K562 (cell line): Measurements from ENCODE around the gene CASP2. TPM values are rescaled to one million over a fixed set of nuclear protein-coding genes. Genes with fewer than 3 reads are reported as not detected.

Experiments used
- ELF1 ChIP-seq: fragments of 200-800 bp; sonication (Bioruptor generic); IDR thresholded peaks from 2 replicates; pipeline ENCODE4 v1.6.1; 2016; ENCODE audit warnings: missing genetic modification characterization, missing compliant biosample characterization
- GABPA ChIP-seq: fragments of 200-800 bp; sonication (Bioruptor generic); conservative IDR thresholded peaks from 2 replicates; pipeline ENCODE4 v1.6.1; 2016; ENCODE audit warnings: low read depth, missing genetic modification characterization, missing compliant biosample characterization
- ID3 ChIP-seq, 2 experiments: fragments of 250-450 bp in 1 of 2; fragments of 450-650 bp in 1 of 2; sonication (Bioruptor Pico) in 1 of 2; IDR thresholded peaks; 2 replicates each; pipeline versions ENCODE4 v1.6.1 to v1.8.0; 2016 to 2021; ENCODE audit warnings: mild to moderate bottlenecking in 2 of 2, moderate library complexity in 2 of 2, missing compliant biosample characterization in 1 of 2, missing genetic modification characterization in 1 of 2
- JUN ChIP-seq, 2 experiments: sonication (generic) in 1 of 2; formaldehyde crosslinking in 1 of 2; IDR thresholded peaks; 2 replicates each; pipeline versions ENCODE4 v1.6.1 to v1.8.0; 2012 to 2022; ENCODE audit warnings: borderline replicate concordance in 2 of 2, mild to moderate bottlenecking in 2 of 2, improper control_type of control experiment in 1 of 2, low read depth in 1 of 2, low read length in 1 of 2, missing genetic modification reagents in 1 of 2
- JUND ChIP-seq, 2 experiments: IDR thresholded peaks; 2 replicates in 1 of 2; 3 replicates in 1 of 2; pipeline ENCODE4 v1.6.1; 2011; ENCODE audit warnings: borderline replicate concordance in 2 of 2, low read depth in 2 of 2, low read length in 2 of 2, improper control_type of control experiment in 1 of 2, missing biosample characterization in 1 of 2, missing genetic modification characterization in 1 of 2, missing genetic modification reagents in 1 of 2
- KDM5B ChIP-seq: fragments of 200-600 bp; sonication (generic); IDR thresholded peaks from 2 replicates; pipeline ENCODE4 v1.6.1; 2012; ENCODE audit warnings: low read depth, mild to moderate bottlenecking, moderate library complexity, low read length, control low read depth, inconsistent platforms; ENCODE audit not compliant: insufficient replicate concordance
- PHB ChIP-seq: fragments of 250-450 bp; sonication (Bioruptor Pico); IDR thresholded peaks from 2 replicates; pipeline ENCODE4 v1.5.0; 2021
- REST ChIP-seq, 2 experiments: fragments of 450-650 bp; formaldehyde crosslinking in 1 of 2; IDR thresholded peaks; 2 replicates each; pipeline versions ENCODE4 v1.4.0 to v1.6.1; 2014 to 2020; ENCODE audit warnings: mild to moderate bottlenecking in 2 of 2, borderline replicate concordance in 1 of 2, low read depth in 1 of 2
- SMAD4 ChIP-seq: fragments of 250-450 bp; sonication (Bioruptor Pico); conservative IDR thresholded peaks from 2 replicates; pipeline ENCODE4 v1.8.0; 2021; ENCODE audit warnings: inconsistent platforms, mild to moderate bottlenecking, moderate library complexity
- polyA plus RNA-seq, 8 experiments: library from polyadenylated mRNA; depleted of rRNA in 4 of 8; stranded (reverse) in 5 of 8; unstranded in 3 of 8; fragments of >200 nt; fragmentation: Nextera tagmentation in 2 of 8; fragmentation: Illumina TruSeq in 1 of 8; extraction: Ambion mirVana in 2 of 8; extraction: Trizol in 1 of 8; gene quantifications; 2 replicates each; pipeline versions ENCODE4 v1.2.1 to v1.2.3, GENCODE V29; 2011 to 2014; ENCODE audit warnings: inconsistent platforms in 1 of 8, missing spikeins in 1 of 8
- total RNA-seq, 7 experiments: library from RNA; depleted of rRNA in 6 of 7; stranded (reverse); fragments of >200 nt in 6 of 7; fragmentation: Illumina TruSeq in 2 of 7; extraction: Trizol in 2 of 7; gene quantifications; 2 replicates each; pipeline versions ENCODE4 v1.2.1 to v1.2.3, GENCODE V29; 2011 to 2021; ENCODE audit warnings: low replicate concordance in 1 of 7
- TF ChIP-seq, protein P1 (sequence below): sonication (generic); formaldehyde crosslinking; IDR thresholded peaks from 2 replicates; pipeline ENCODE4 v1.8.0; 2022; ENCODE audit warnings: mild to moderate bottlenecking, missing genetic modification reagents
- TF ChIP-seq, protein P2 (sequence below), 2 experiments: fragments of 450-650 bp in 1 of 2; IDR thresholded peaks; 2 replicates each; pipeline ENCODE4 v1.6.1; 2011 to 2017; ENCODE audit warnings: low read depth in 2 of 2, antibody characterized with exemption in 1 of 2, borderline replicate concordance in 1 of 2, low read length in 1 of 2, mild to moderate bottlenecking in 1 of 2, mixed read lengths in 1 of 2; ENCODE audit not compliant: control insufficient read depth in 1 of 2

CASP2 gene
- total and polyA plus RNA-seq, 9 of the 15 experiments (the other 6 are each of a cell fraction or from before 2014, with no cell fraction given), result 18.8 to 64.9 (median 24.1) TPM

GRCh38 chr7:143345428-143345900, 57.3 kb downstream of the CASP2 start (continued):
- TF ChIP-seq ID3 (CRISPR knock-in tag; IDR thresholded peaks at IDR 0.05) (no peak), ID3 (tag; IDR thresholded peaks at IDR 0.05) (peak; percentile 25; the same call in 1 of the 2 replicates), GABPA (peak; percentile 44), JUN (IDR thresholded peaks at IDR 0.05; ENCODE audit: borderline replicate concordance, low read depth, low read length) (0 out of 2 replicates have a peak, but pooled peaks have one; percentile 23), JUN (CRISPR knock-in tag; IDR thresholded peaks at IDR 0.05; ENCODE audit: borderline replicate concordance) (no peak), REST (IDR thresholded peaks at IDR 0.05; ENCODE audit: borderline replicate concordance) (peak; percentile 27; the same call in 1 of the 2 replicates), REST (CRISPR knock-in tag; IDR thresholded peaks at IDR 0.05; ENCODE audit: low read depth) (no peak), KDM5B (no peak), ELF1 (tag) (peak; percentile 49; the same call in 1 of the 2 replicates), SMAD4 (CRISPR knock-in tag) (peak; percentile 40; the same call in 1 of the 2 replicates), JUND (IDR thresholded peaks at IDR 0.05; ENCODE audit: borderline replicate concordance, low read depth, low read length) (peak; percentile 43; the same call in 1 of the 2 replicates), JUND (tag; IDR thresholded peaks at IDR 0.05; ENCODE audit: borderline replicate concordance, low read depth, low read length) (peak; percentile 48; the same call in 1 of the 3 replicates), PHB (CRISPR knock-in tag) (no peak)
- TF ChIP-seq, protein P1, sequence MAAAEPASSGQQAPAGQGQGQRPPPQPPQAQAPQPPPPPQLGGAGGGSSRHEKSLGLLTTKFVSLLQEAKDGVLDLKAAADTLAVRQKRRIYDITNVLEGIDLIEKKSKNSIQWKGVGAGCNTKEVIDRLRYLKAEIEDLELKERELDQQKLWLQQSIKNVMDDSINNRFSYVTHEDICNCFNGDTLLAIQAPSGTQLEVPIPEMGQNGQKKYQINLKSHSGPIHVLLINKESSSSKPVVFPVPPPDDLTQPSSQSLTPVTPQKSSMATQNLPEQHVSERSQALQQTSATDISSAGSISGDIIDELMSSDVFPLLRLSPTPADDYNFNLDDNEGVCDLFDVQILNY, result no peak
- TF ChIP-seq, protein P2, sequence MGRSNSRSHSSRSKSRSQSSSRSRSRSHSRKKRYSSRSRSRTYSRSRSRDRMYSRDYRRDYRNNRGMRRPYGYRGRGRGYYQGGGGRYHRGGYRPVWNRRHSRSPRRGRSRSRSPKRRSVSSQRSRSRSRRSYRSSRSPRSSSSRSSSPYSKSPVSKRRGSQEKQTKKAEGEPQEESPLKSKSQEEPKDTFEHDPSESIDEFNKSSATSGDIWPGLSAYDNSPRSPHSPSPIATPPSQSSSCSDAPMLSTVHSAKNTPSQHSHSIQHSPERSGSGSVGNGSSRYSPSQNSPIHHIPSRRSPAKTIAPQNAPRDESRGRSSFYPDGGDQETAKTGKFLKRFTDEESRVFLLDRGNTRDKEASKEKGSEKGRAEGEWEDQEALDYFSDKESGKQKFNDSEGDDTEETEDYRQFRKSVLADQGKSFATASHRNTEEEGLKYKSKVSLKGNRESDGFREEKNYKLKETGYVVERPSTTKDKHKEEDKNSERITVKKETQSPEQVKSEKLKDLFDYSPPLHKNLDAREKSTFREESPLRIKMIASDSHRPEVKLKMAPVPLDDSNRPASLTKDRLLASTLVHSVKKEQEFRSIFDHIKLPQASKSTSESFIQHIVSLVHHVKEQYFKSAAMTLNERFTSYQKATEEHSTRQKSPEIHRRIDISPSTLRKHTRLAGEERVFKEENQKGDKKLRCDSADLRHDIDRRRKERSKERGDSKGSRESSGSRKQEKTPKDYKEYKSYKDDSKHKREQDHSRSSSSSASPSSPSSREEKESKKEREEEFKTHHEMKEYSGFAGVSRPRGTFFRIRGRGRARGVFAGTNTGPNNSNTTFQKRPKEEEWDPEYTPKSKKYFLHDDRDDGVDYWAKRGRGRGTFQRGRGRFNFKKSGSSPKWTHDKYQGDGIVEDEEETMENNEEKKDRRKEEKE (IDR thresholded peaks at IDR 0.05; ENCODE audit: borderline replicate concordance in 1 of 2, control insufficient read depth in 1 of 2, low read depth in 2 of 2, low read length in 1 of 2), result 0 out of 4 replicates have a peak, but pooled peaks of 1 of the 2 experiments have one; percentile 66
